K562 (cell line): Measurements from ENCODE around the gene YPEL1. TPM values are rescaled to one million over a fixed set of nuclear protein-coding genes. Genes with fewer than 3 reads are reported as not detected.

Experiments used
- BRF1 ChIP-seq: IDR thresholded peaks from 3 replicates; pipeline ENCODE4 v1.6.1; 2011; ENCODE audit warnings: borderline replicate concordance, mild to moderate bottlenecking; ENCODE audit not compliant: insufficient read length; ENCODE audit errors: extremely low read depth
- CBFB ChIP-seq: sonication (generic); formaldehyde crosslinking; IDR thresholded peaks from 2 replicates; pipeline ENCODE4 v1.4.0; 2020; ENCODE audit warnings: mild to moderate bottlenecking, missing genetic modification reagents
- E2F4 ChIP-seq: sonication (generic); formaldehyde crosslinking; IDR thresholded peaks from 2 replicates; pipeline ENCODE4 v1.8.0; 2022; ENCODE audit warnings: mild to moderate bottlenecking, low read depth, missing genetic modification reagents
- ETV5 ChIP-seq: sonication (generic); formaldehyde crosslinking; IDR thresholded peaks from 2 replicates; pipeline ENCODE4 v1.4.0; 2020; ENCODE audit warnings: low read depth, mild to moderate bottlenecking, missing genetic modification reagents
- JUN ChIP-seq, 2 experiments: sonication (generic) in 1 of 2; formaldehyde crosslinking in 1 of 2; IDR thresholded peaks; 2 replicates each; pipeline versions ENCODE4 v1.6.1 to v1.8.0; 2012 to 2022; ENCODE audit warnings: borderline replicate concordance in 2 of 2, mild to moderate bottlenecking in 2 of 2, improper control_type of control experiment in 1 of 2, low read depth in 1 of 2, low read length in 1 of 2, missing genetic modification reagents in 1 of 2
- KLF1 ChIP-seq: fragments of 450-650 bp; IDR thresholded peaks from 2 replicates; pipeline ENCODE4 v1.6.1; 2016; ENCODE audit warnings: missing genetic modification characterization, missing compliant biosample characterization
- MLX ChIP-seq, 2 experiments: fragments of 450-650 bp in 1 of 2; sonication (generic) in 1 of 2; formaldehyde crosslinking; conservative IDR thresholded peaks; 2 replicates each; pipeline versions ENCODE4 v1.4.0 to v1.8.1; 2020 to 2022; ENCODE audit warnings: mild to moderate bottlenecking in 1 of 2, missing genetic modification reagents in 1 of 2
- NFE2L1 ChIP-seq: fragments of 450-650 bp; IDR thresholded peaks from 2 replicates; pipeline ENCODE4 v1.6.1; 2016; ENCODE audit warnings: missing genetic modification characterization, low read depth, mild to moderate bottlenecking, missing compliant biosample characterization, moderate library complexity, borderline replicate concordance
- PRPF4 ChIP-seq: fragments of 200-400 bp; formaldehyde crosslinking; IDR thresholded peaks from one replicate; pipeline ENCODE4 v1.6.1; 2017; ENCODE audit warnings: low read length, low read depth, mild to moderate bottlenecking; ENCODE audit not compliant: insufficient read depth, poor library complexity, severe bottlenecking
- RNF2 ChIP-seq: sonication (generic); IDR thresholded peaks from 2 replicates; pipeline ENCODE4 v1.6.1; 2016
- TEAD4 ChIP-seq, 2 experiments: sonication (generic) in 1 of 2; formaldehyde crosslinking in 1 of 2; IDR thresholded peaks; 2 replicates each; pipeline versions ENCODE4 v1.6.1 to v1.8.0; 2012 to 2022; ENCODE audit warnings: borderline replicate concordance in 1 of 2, inconsistent platforms in 1 of 2, low read length in 1 of 2, mild to moderate bottlenecking in 1 of 2, missing genetic modification reagents in 1 of 2
- ZKSCAN3 ChIP-seq: fragments of 250-450 bp; sonication (Bioruptor Pico); IDR thresholded peaks from 2 replicates; pipeline ENCODE4 v1.4.0; 2020
- ZNF165 ChIP-seq: fragments of 250-450 bp; sonication (Bioruptor Pico); IDR thresholded peaks from 2 replicates; pipeline ENCODE4 v1.4.0; 2020; ENCODE audit warnings: borderline replicate concordance
- ZNF445 ChIP-seq: fragments of 250-450 bp; sonication (Bioruptor Pico); IDR thresholded peaks from 2 replicates; pipeline ENCODE4 v1.4.0; 2020; ENCODE audit warnings: low read depth, mild to moderate bottlenecking, moderate library complexity
- ZNF586 ChIP-seq: fragments of 450-650 bp; formaldehyde crosslinking; conservative IDR thresholded peaks from 2 replicates; pipeline ENCODE4 v1.4.0; 2020; ENCODE audit warnings: mild to moderate bottlenecking, moderate library complexity
- polyA plus RNA-seq, 8 experiments: library from polyadenylated mRNA; depleted of rRNA in 4 of 8; stranded (reverse) in 5 of 8; unstranded in 3 of 8; fragments of >200 nt; fragmentation: Nextera tagmentation in 2 of 8; fragmentation: Illumina TruSeq in 1 of 8; extraction: Ambion mirVana in 2 of 8; extraction: Trizol in 1 of 8; gene quantifications; 2 replicates each; pipeline versions ENCODE4 v1.2.1 to v1.2.3, GENCODE V29; 2011 to 2014; ENCODE audit warnings: inconsistent platforms in 1 of 8, missing spikeins in 1 of 8
- total RNA-seq, 7 experiments: library from RNA; depleted of rRNA in 6 of 7; stranded (reverse); fragments of >200 nt in 6 of 7; fragmentation: Illumina TruSeq in 2 of 7; extraction: Trizol in 2 of 7; gene quantifications; 2 replicates each; pipeline versions ENCODE4 v1.2.1 to v1.2.3, GENCODE V29; 2011 to 2021; ENCODE audit warnings: low replicate concordance in 1 of 7
- TF ChIP-seq, protein P1 (sequence below): fragments of 450-650 bp; formaldehyde crosslinking; IDR thresholded peaks from 2 replicates; pipeline ENCODE4 v1.4.0; 2020; ENCODE audit warnings: mild to moderate bottlenecking, moderate library complexity

The YPEL1 gene
- total and polyA plus RNA-seq, 9 of the 15 experiments (the other 6 are each of a cell fraction or from before 2014, with no cell fraction given): 0.07 to 2.2 (median 0.46) TPM

GRCh38 chr22:21683401-21683811, 52.2 kb downstream of the YPEL1 start (continued):
- peak in 1 of 2 experiments; percentile 81; a peak in 1 of 4 replicates for TF ChIP-seq MLX (CRISPR knock-in tag; conservative IDR thresholded peaks at IDR 0.05)
- 0 out of 2 replicates have a peak, but pooled peaks have one; percentile 63 for TF ChIP-seq ZNF165 (CRISPR knock-in tag)
- 0 out of 2 replicates have a peak, but pooled peaks have one; percentile 24 for TF ChIP-seq ETV5 (CRISPR knock-in tag)
- 0 out of 2 replicates have a peak, but pooled peaks have one; percentile 36 for TF ChIP-seq CBFB (CRISPR knock-in tag)
- no peak for TF ChIP-seq NFE2L1 (tag)
- no peak for TF ChIP-seq BRF1
- TF ChIP-seq JUN (IDR thresholded peaks at IDR 0.05; ENCODE audit: borderline replicate concordance, low read depth, low read length): no peak
- 0 out of 2 replicates have a peak, but pooled peaks have one; percentile 51 for TF ChIP-seq JUN (CRISPR knock-in tag; IDR thresholded peaks at IDR 0.05; ENCODE audit: borderline replicate concordance)
- TF ChIP-seq E2F4 (CRISPR knock-in tag): peak; percentile 58; the same call in 1 of the 2 replicates
- TF ChIP-seq RNF2: no peak
- no peak for TF ChIP-seq TEAD4 (IDR thresholded peaks at IDR 0.05; ENCODE audit: low read length)
- peak; percentile 84 for TF ChIP-seq TEAD4 (CRISPR knock-in tag; IDR thresholded peaks at IDR 0.05; ENCODE audit: borderline replicate concordance)
- 0 out of 2 replicates have a peak, but pooled peaks have one; percentile 13 for TF ChIP-seq ZKSCAN3 (CRISPR knock-in tag)
- TF ChIP-seq, protein P1, sequence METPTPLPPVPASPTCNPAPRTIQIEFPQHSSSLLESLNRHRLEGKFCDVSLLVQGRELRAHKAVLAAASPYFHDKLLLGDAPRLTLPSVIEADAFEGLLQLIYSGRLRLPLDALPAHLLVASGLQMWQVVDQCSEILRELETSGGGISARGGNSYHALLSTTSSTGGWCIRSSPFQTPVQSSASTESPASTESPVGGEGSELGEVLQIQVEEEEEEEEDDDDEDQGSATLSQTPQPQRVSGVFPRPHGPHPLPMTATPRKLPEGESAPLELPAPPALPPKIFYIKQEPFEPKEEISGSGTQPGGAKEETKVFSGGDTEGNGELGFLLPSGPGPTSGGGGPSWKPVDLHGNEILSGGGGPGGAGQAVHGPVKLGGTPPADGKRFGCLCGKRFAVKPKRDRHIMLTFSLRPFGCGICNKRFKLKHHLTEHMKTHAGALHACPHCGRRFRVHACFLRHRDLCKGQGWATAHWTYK (CRISPR knock-in tag): no peak
- no peak for TF ChIP-seq PRPF4
- TF ChIP-seq ZNF445 (CRISPR knock-in tag): no peak
- TF ChIP-seq KLF1: peak; percentile 31; the same call in 1 of the 2 replicates
- no peak for TF ChIP-seq ZNF586 (CRISPR knock-in tag)
